Astrocyte of the spinal cord (primary cell): Measurements from ENCODE around the gene JADE1.

ENCODE experiments used
- DNase-seq: peaks from one replicate; pipeline ENCODE4 v3.0.0; 2011; ENCODE audit warnings: low read depth, low spot score
- H3K4me3 ChIP-seq: 2 replicates; pipeline ENCODE4 v1.5.1; 2011; ENCODE audit warnings: low read depth, mild to moderate bottlenecking, low read length, moderate library complexity
- CTCF ChIP-seq: IDR thresholded peaks from 2 replicates; pipeline ENCODE4 v1.5.1; 2012; ENCODE audit warnings: low read depth, mild to moderate bottlenecking, low read length, inconsistent platforms
- in situ Hi-C: cut with HindIII; loops from 2 replicates; pipeline ENCODE4 v1.10.0; 2017; ENCODE audit warnings: low sequenced_read_pairs

JADE1 gene

GRCh38 chr4:128866691-128867090 lies 57.2 kb downstream of the JADE1 start:
- no peak for TF ChIP-seq CTCF
- DNase-seq, result no peak
- in situ Hi-C loops, result no loop called here
- no peak overlapping the region for H3K4me3 ChIP-seq

- in situ Hi-C loops, result no loop called here
- no peak for TF ChIP-seq CTCF
- no peak overlapping the region for H3K4me3 ChIP-seq
- no peak for DNase-seq
These were observed 59.3 kb downstream of the JADE1 start for GRCh38 chr4:128868758-128869157.

GRCh38 chr4:128869776-128870509 lies 60.4 kb downstream of the JADE1 start:
- in situ Hi-C loops, result no loop called here
- no peak for DNase-seq
- H3K4me3 ChIP-seq, result no peak overlapping the region
- no peak for TF ChIP-seq CTCF

DNA sequence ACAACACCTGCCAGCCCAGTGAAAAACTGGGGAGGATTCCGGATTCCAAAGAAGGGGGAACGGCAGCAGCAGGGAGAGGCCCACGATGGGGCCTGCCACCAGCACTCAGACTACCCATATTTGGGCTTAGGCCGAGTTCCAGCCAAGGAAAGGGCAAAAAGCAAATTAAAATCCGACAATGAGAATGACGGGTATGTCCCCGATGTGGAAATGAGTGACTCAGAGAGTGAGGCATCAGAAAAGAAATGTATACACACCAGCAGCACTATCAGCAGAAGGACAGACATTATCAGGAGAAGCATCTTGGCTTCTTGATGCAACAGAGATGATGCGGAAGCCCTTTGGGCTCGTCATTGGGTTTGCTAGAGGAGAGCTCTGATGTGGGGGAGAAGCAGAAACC lies 62.4 kb downstream of the JADE1 start:
- H3K4me3 ChIP-seq, result no peak overlapping the region
- in situ Hi-C loops, result no loop called here
- peak; percentile 56 for DNase-seq
- TF ChIP-seq CTCF, result no peak

DNA sequence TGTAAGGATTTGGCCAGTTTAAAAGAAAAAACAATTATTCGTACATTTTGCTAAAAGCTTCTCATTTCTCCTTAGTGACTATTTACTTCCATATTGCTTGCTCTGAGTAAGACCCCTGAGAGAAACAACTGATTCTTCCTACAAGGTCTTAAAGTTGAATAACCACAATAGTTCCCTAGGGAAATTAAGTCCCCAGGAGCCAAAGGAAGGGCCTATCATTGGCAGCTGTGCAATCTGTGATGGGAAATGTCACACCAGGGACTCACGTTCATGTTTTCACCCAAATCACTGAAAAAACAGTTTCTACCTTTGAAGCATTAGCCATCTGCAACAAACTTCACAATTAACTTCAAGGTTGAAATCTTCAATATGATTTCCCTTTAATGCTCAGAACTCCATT lies 66.7 kb downstream of the JADE1 start:
- in situ Hi-C loops, result no loop called here
- no peak for TF ChIP-seq CTCF
- no peak for DNase-seq
- no peak overlapping the region for H3K4me3 ChIP-seq

GRCh38 chr4:128877934-128878333 lies 68.4 kb downstream of the JADE1 start:
- TF ChIP-seq CTCF, result no peak
- no peak overlapping the region for H3K4me3 ChIP-seq
- in situ Hi-C loops, result no loop called here
- DNase-seq, result no peak
